Fibroblast of lung (primary cell): ENCODE data around the gene KCNH2. TPM values are rescaled to one million over a fixed set of nuclear protein-coding genes. Genes with fewer than 3 reads are reported as not detected.

ENCODE experiments used
- DNase-seq, 2 donors: peaks; one replicate each; pipeline versions ENCODE4 v3.0.0 to v3.0.0-alpha.2; 2010; ENCODE audit warnings: low read depth in 2 of 2
- H2AFZ ChIP-seq: 2 replicates; pipeline ENCODE4 v1.5.1; 2012; ENCODE audit warnings: low read length, control low read depth, inconsistent platforms
- H3K27ac ChIP-seq: 2 replicates; pipeline ENCODE4 v1.5.1; 2011; ENCODE audit warnings: low read length, control low read depth; ENCODE audit not compliant: insufficient read depth
- H3K27me3 ChIP-seq: 2 replicates; pipeline ENCODE4 v1.5.1; 2011; ENCODE audit warnings: mild to moderate bottlenecking, low read length; ENCODE audit not compliant: control insufficient read depth, insufficient read depth
- H3K36me3 ChIP-seq: 2 replicates; pipeline ENCODE4 v1.5.1; 2011; ENCODE audit warnings: low read length; ENCODE audit not compliant: control insufficient read depth, insufficient read depth
- H3K4me1 ChIP-seq: 2 replicates; pipeline ENCODE4 v1.5.1; 2011; ENCODE audit warnings: low read length; ENCODE audit not compliant: control insufficient read depth, insufficient read depth; ENCODE audit errors: extremely low read depth
- H3K4me2 ChIP-seq: 2 replicates; pipeline ENCODE4 v1.5.1; 2011; ENCODE audit warnings: low read length, control low read depth; ENCODE audit not compliant: insufficient read depth; ENCODE audit errors: extremely low read depth
- H3K4me3 ChIP-seq, 4 experiments: fragments of 200-600 bp in 1 of 4; sonication (generic) in 1 of 4; replicated peaks in 1 of 4; 2 replicates each; pipeline ENCODE4 v1.5.1; 2011 to 2016; ENCODE audit warnings: low read length in 4 of 4, low read depth in 3 of 4, mild to moderate bottlenecking in 3 of 4, control low read depth in 2 of 4, inconsistent platforms in 1 of 4, mixed read lengths in 1 of 4; ENCODE audit not compliant: insufficient read depth in 1 of 4; ENCODE audit errors: control extremely low read depth in 1 of 4
- H3K79me2 ChIP-seq: 2 replicates; pipeline ENCODE4 v1.5.1; 2012; ENCODE audit warnings: mild to moderate bottlenecking, low read length, inconsistent platforms; ENCODE audit not compliant: control insufficient read depth, insufficient read depth
- H3K9ac ChIP-seq: 2 replicates; pipeline ENCODE4 v1.5.1; 2011; ENCODE audit warnings: mild to moderate bottlenecking, low read length, control low read depth; ENCODE audit not compliant: insufficient read depth
- H3K9me3 ChIP-seq: 2 replicates; pipeline ENCODE4 v1.5.1; 2012; ENCODE audit warnings: low read depth, low read length; ENCODE audit not compliant: control insufficient read depth, insufficient read depth
- H4K20me1 ChIP-seq: 2 replicates; pipeline ENCODE4 v1.5.1; 2011; ENCODE audit warnings: low read length; ENCODE audit not compliant: control insufficient read depth, insufficient read depth; ENCODE audit errors: extremely low read depth
- CTCF ChIP-seq, 2 donors: IDR thresholded peaks in 1 of 2; conservative IDR thresholded peaks in 1 of 2; 1 replicate in 1 of 2; 2 replicates in 1 of 2; pipeline ENCODE4 v1.5.1; 2011 to 2012; ENCODE audit warnings: low read length in 2 of 2, control low read depth in 1 of 2, inconsistent platforms in 1 of 2, low read depth in 1 of 2, mild to moderate bottlenecking in 1 of 2
- EZH2 ChIP-seq: IDR thresholded peaks from 2 replicates; pipeline ENCODE4 v1.5.1; 2012; ENCODE audit warnings: low read length, control low read depth, mild to moderate bottlenecking; ENCODE audit errors: missing control alignments
- polyA plus RNA-seq, 2 donors: library from polyadenylated mRNA; depleted of rRNA in 1 of 2; stranded (reverse) in 1 of 2; unstranded in 1 of 2; fragments of >200 nt; gene quantifications; 2 replicates each; pipeline ENCODE4 v1.2.1, GENCODE V29; 2011 to 2012; ENCODE audit warnings: missing spikeins in 1 of 2
- total RNA-seq: library from RNA; depleted of rRNA; stranded (reverse); fragments of >200 nt; gene quantifications from 2 replicates; pipeline ENCODE4 v1.2.1, GENCODE V29; 2014

Gene KCNH2
- total and polyA plus RNA-seq, 2 donors (not counting 1 experiment from before 2014, with no cell fraction given): 0.15 to 6.1 TPM

- Histone ChIP-seq H3K4me3 (no peak overlapping the region), H3K27ac (no peak overlapping the region), H3K4me1 (no peaks in the 10 kb centered on the region), H2AFZ (no peak overlapping the region), H3K9ac (no peak overlapping the region), H3K9me3 (no peaks in the 10 kb centered on the region), H3K27me3 (no peaks in the 10 kb centered on the region), H3K79me2 (no peaks in the 10 kb centered on the region), H3K36me3 (no peaks in the 10 kb centered on the region), H3K4me2 (no peak overlapping the region), H4K20me1 (no peaks in the 10 kb centered on the region)
- no peak for DNase-seq
- no peak for TF ChIP-seq EZH2
- no peak for TF ChIP-seq CTCF (conservative IDR thresholded peaks at IDR 0.05 in 1 of 2, IDR thresholded peaks at IDR 0.05 in 1 of 2; ENCODE audit: low read depth in 1 of 2, low read length in 2 of 2)
These were observed 20.9 kb upstream of the KCNH2 start for GRCh38 chr7:150999001-150999400.

- Histone ChIP-seq H3K4me2 (no peak overlapping the region), H3K36me3 (no peaks in the 10 kb centered on the region), H3K9me3 (no peaks in the 10 kb centered on the region), H3K27ac (no peak overlapping the region), H3K4me3 (no peak overlapping the region), H3K27me3 (no peaks in the 10 kb centered on the region), H4K20me1 (no peaks in the 10 kb centered on the region), H3K9ac (no peak overlapping the region), H2AFZ (no peak overlapping the region), H3K4me1 (no peaks in the 10 kb centered on the region), H3K79me2 (no peaks in the 10 kb centered on the region)
- no peak for DNase-seq
- TF ChIP-seq CTCF (conservative IDR thresholded peaks at IDR 0.05 in 1 of 2, IDR thresholded peaks at IDR 0.05 in 1 of 2; ENCODE audit: low read depth in 1 of 2, low read length in 2 of 2): no peak
- no peak for TF ChIP-seq EZH2
These were observed 20.2 kb upstream of the KCNH2 start for GRCh38 chr7:150998341-150998740.

- no peak for DNase-seq
- Histone ChIP-seq H3K4me1 (no peaks in the 10 kb centered on the region), H2AFZ (no peak overlapping the region), H3K27me3 (no peaks in the 10 kb centered on the region), H3K4me2 (no peak overlapping the region), H4K20me1 (no peaks in the 10 kb centered on the region), H3K27ac (no peak overlapping the region), H3K79me2 (no peaks in the 10 kb centered on the region), H3K4me3 (no peak overlapping the region), H3K9me3 (no peaks in the 10 kb centered on the region), H3K36me3 (no peaks in the 10 kb centered on the region), H3K9ac (no peak overlapping the region)
- TF ChIP-seq EZH2 (no peak), CTCF (conservative IDR thresholded peaks at IDR 0.05 in 1 of 2, IDR thresholded peaks at IDR 0.05 in 1 of 2; ENCODE audit: low read depth in 1 of 2, low read length in 2 of 2) (no peak)
These were observed 19.7 kb upstream of the KCNH2 start for GRCh38 chr7:150997817-150998216.
